Urinary bladder (tissue), 4 donors: Measurements from ENCODE around the gene UBE2M. TPM values are rescaled to one million over a fixed set of nuclear protein-coding genes. Genes with fewer than 3 reads are reported as not detected.

Experiments
- DNase-seq: peaks from one replicate; pipeline ENCODE4 v3.0.0-alpha.2; 2015; ENCODE audit errors: extremely low spot score
- H3K27ac ChIP-seq: one replicate; pipeline ENCODE4 v1.5.1; 2013; ENCODE audit warnings: low read depth, mild to moderate bottlenecking, moderate library complexity
- H3K36me3 ChIP-seq: one replicate; pipeline ENCODE4 v1.6.1; 2013; ENCODE audit warnings: mild to moderate bottlenecking, moderate library complexity; ENCODE audit not compliant: insufficient read depth
- H3K4me1 ChIP-seq: one replicate; pipeline ENCODE4 v1.6.1; 2013; ENCODE audit warnings: mild to moderate bottlenecking, moderate library complexity; ENCODE audit not compliant: insufficient read depth
- H3K4me3 ChIP-seq: one replicate; pipeline ENCODE4 v1.5.1; 2013; ENCODE audit warnings: low read depth, low read length
- WGBS: extraction: QIAGEN DNeasy Blood & Tissue Kit; methylation state at CpG from one replicate; pipeline ENCODE4 v1.1.7; 2013; 5-methylcytosine and 5-hydroxymethylcytosine counted together
- polyA plus RNA-seq: library from polyadenylated mRNA; stranded (reverse); fragments of 200-250 nt; gene quantifications from one replicate; pipeline ENCODE4 v1.2.3, GENCODE V29; 2013
- total RNA-seq: library from RNA; depleted of rRNA; stranded (reverse); fragments of >200 nt; gene quantifications from one replicate; pipeline ENCODE4 v1.2.3, GENCODE V29; 2014
- donor health status: healthy with polysubstance abuse.
- donor health status: healthy.

Gene UBE2M
- total and polyA plus RNA-seq, 2 donors = 31.0 to 69.3 TPM

GRCh38 chr19:58563034-58563573, 4.7 kb upstream of the UBE2M start:
- H3K4me1 ChIP-seq = no peaks in the 10 kb centered on the region
- H3K36me3 ChIP-seq = no peaks in the 10 kb centered on the region
- no peak overlapping the region for H3K27ac ChIP-seq
- no peak for DNase-seq
- 4% methylated on average over 40 of the region's 40 CpGs for WGBS
- H3K4me3 ChIP-seq = peak overlapping the region; percentile 12

- Histone ChIP-seq H3K4me3 (peak overlapping the region; percentile 12), H3K4me1 (no peaks in the 10 kb centered on the region), H3K27ac (no peak overlapping the region), H3K36me3 (no peaks in the 10 kb centered on the region)
- WGBS = 4% methylated on average over 107 of the region's 107 CpGs
- no peak for DNase-seq
These were observed 4.0 kb upstream of the UBE2M start for GRCh38 chr19:58562122-58563033.

GRCh38 chr19:58561373-58562121, 3.1 kb upstream of the UBE2M start:
- peak overlapping the region; percentile 12 for H3K4me3 ChIP-seq

GRCh38 chr19:58560921-58561320, 2.5 kb upstream of the UBE2M start:
- no peak for DNase-seq
- no peaks in the 10 kb centered on the region for H3K4me1 ChIP-seq

More at GRCh38 chr19:58561373-58562121, 3.1 kb upstream of the UBE2M start:
- no peaks in the 10 kb centered on the region for H3K36me3 ChIP-seq
- 56% methylated on average over 16 of the region's 16 CpGs for WGBS
- no peaks in the 10 kb centered on the region for H3K4me1 ChIP-seq
- H3K27ac ChIP-seq = no peak overlapping the region
- DNase-seq = no peak

GRCh38 chr19:58560007-58560887, 1.8 kb upstream of the UBE2M start:
- no peak for DNase-seq
- WGBS = 80% methylated on average over 8 of the region's 8 CpGs
- no peaks in the 10 kb centered on the region for H3K4me1 ChIP-seq

More at GRCh38 chr19:58560921-58561320, 2.5 kb upstream of the UBE2M start:
- Histone ChIP-seq H3K27ac (no peak overlapping the region), H3K36me3 (no peaks in the 10 kb centered on the region), H3K4me3 (no peak overlapping the region)

GRCh38 chr19:58559275-58560006, 1.0 kb upstream of the UBE2M start:
- 1% methylated on average over 33 of the region's 33 CpGs for WGBS
- Histone ChIP-seq H3K36me3 (no peaks in the 10 kb centered on the region), H3K4me3 (peak overlapping the region; percentile 71), H3K4me1 (no peaks in the 10 kb centered on the region), H3K27ac (peak overlapping the region; percentile 97)
- DNase-seq = peak; percentile 88

More at GRCh38 chr19:58560007-58560887, 1.8 kb upstream of the UBE2M start:
- H3K4me3 ChIP-seq = peak overlapping the region; percentile 71
- H3K36me3 ChIP-seq = no peaks in the 10 kb centered on the region
- H3K27ac ChIP-seq = no peak overlapping the region

GRCh38 chr19:58558623-58559274, 338 bp upstream of the UBE2M start:
- peak overlapping the region; percentile 71 for H3K4me3 ChIP-seq
- WGBS = under 1% methylated on average over 76 of the region's 76 CpGs
- peak; percentile 96 for DNase-seq
- peak overlapping the region; percentile 99 for H3K27ac ChIP-seq
- H3K4me1 ChIP-seq = no peaks in the 10 kb centered on the region
- H3K36me3 ChIP-seq = no peaks in the 10 kb centered on the region

- Histone ChIP-seq H3K4me3 (peak overlapping the region; percentile 71), H3K4me1 (no peaks in the 10 kb centered on the region), H3K36me3 (no peaks in the 10 kb centered on the region), H3K27ac (peak overlapping the region; percentile 93)
- no peak for DNase-seq
- WGBS = 34% methylated on average over 12 of the region's 12 CpGs
These were observed 968 bp downstream of the UBE2M start for GRCh38 chr19:58557221-58558065.

GRCh38 chr19:58556622-58557220, 1.7 kb downstream of the UBE2M start:
- no peak for DNase-seq

GRCh38 chr19:58555920-58556621, 2.3 kb downstream of the UBE2M start:
- no peak overlapping the region for H3K4me3 ChIP-seq
- no peak for DNase-seq
- H3K36me3 ChIP-seq = no peaks in the 10 kb centered on the region
- WGBS = 82% methylated on average over 16 of the region's 16 CpGs
- no peaks in the 10 kb centered on the region for H3K4me1 ChIP-seq
- H3K27ac ChIP-seq = no peak overlapping the region

More at GRCh38 chr19:58556622-58557220, 1.7 kb downstream of the UBE2M start:
- H3K27ac ChIP-seq = no peak overlapping the region
- WGBS = 63% methylated on average over 10 of the region's 10 CpGs
- H3K4me3 ChIP-seq = no peak overlapping the region
- no peaks in the 10 kb centered on the region for H3K36me3 ChIP-seq
- H3K4me1 ChIP-seq = no peaks in the 10 kb centered on the region
